ENCODE measurements around the gene STIP1.

GRCh38 chr11:64186492-64187165, 658 bp downstream of the STIP1 start:
- TF ChIP-seq EZH2 (IDR thresholded peaks at IDR 0.05; ENCODE audit: low read length, unreplicated experiment) = no peak
- no peak for TF ChIP-seq EZH2phosphoT487 (IDR thresholded peaks at IDR 0.05; ENCODE audit: borderline replicate concordance, low read length)
